H9 (cell line): ENCODE measurements around the gene TDO2. TPM values are rescaled to one million over a fixed set of nuclear protein-coding genes. Genes with fewer than 3 reads are reported as not detected.

ENCODE experiments used
- DNase-seq: peaks from one replicate; pipeline ENCODE4 v3.0.0-alpha.2; 2017
- H2AFZ ChIP-seq: one replicate; pipeline ENCODE4 v1.6.1; 2013; ENCODE audit warnings: mild to moderate bottlenecking, low read length, control low read depth, moderate library complexity
- H2AK5ac ChIP-seq: 2 replicates; pipeline ENCODE4 v1.6.1; 2013; ENCODE audit warnings: low read length, control low read depth, mixed read lengths; ENCODE audit not compliant: insufficient read length
- H2BK120ac ChIP-seq: one replicate; pipeline ENCODE4 v1.6.1; 2013; ENCODE audit warnings: low read depth, mild to moderate bottlenecking, low read length, control low read depth, inconsistent platforms; ENCODE audit not compliant: poor library complexity, severe bottlenecking
- H2BK12ac ChIP-seq: 2 replicates; pipeline ENCODE4 v1.6.1; 2013; ENCODE audit warnings: low read length, control low read depth, mixed read lengths, low read depth; ENCODE audit not compliant: insufficient read length
- H2BK15ac ChIP-seq: 2 replicates; pipeline ENCODE4 v1.6.1; 2013; ENCODE audit warnings: low read depth, low read length, control low read depth
- H2BK20ac ChIP-seq: one replicate; pipeline ENCODE4 v1.6.1; 2013; ENCODE audit warnings: low read depth, mild to moderate bottlenecking, low read length, control low read depth, inconsistent platforms; ENCODE audit not compliant: poor library complexity, severe bottlenecking
- H2BK5ac ChIP-seq: 2 replicates; pipeline ENCODE4 v1.6.1; 2013; ENCODE audit warnings: low read length, control low read depth, mixed read lengths; ENCODE audit not compliant: insufficient read length
- H3K14ac ChIP-seq: 2 replicates; pipeline ENCODE4 v1.6.1; 2013; ENCODE audit warnings: low read length, control low read depth; ENCODE audit not compliant: insufficient read depth
- H3K18ac ChIP-seq: 2 replicates; pipeline ENCODE4 v1.6.1; 2013; ENCODE audit warnings: low read depth, mild to moderate bottlenecking, mixed read lengths, low read length, control low read depth; ENCODE audit not compliant: insufficient read length
- H3K23ac ChIP-seq: 2 replicates; pipeline ENCODE4 v1.6.1; 2013; ENCODE audit warnings: low read length, control low read depth, mixed read lengths, low read depth; ENCODE audit not compliant: insufficient read length
- H3K23me2 ChIP-seq: 2 replicates; pipeline ENCODE4 v1.6.1; 2013; ENCODE audit warnings: low read depth, mild to moderate bottlenecking, mixed read lengths, low read length, control low read depth; ENCODE audit not compliant: insufficient read length, poor library complexity, severe bottlenecking
- H3K27ac ChIP-seq: 2 replicates; pipeline ENCODE4 v1.5.1; 2013; ENCODE audit warnings: low read length, control low read depth, mixed read lengths, low read depth; ENCODE audit not compliant: insufficient read length
- H3K27me3 ChIP-seq: 2 replicates; pipeline ENCODE4 v1.6.1; 2013; ENCODE audit warnings: low read length, control low read depth, inconsistent platforms; ENCODE audit not compliant: insufficient read depth
- H3K4ac ChIP-seq: 2 replicates; pipeline ENCODE4 v1.6.1; 2013; ENCODE audit warnings: low read depth, mild to moderate bottlenecking, control low read depth, inconsistent platforms, low read length, moderate library complexity
- H3K4me1 ChIP-seq: 2 replicates; pipeline ENCODE4 v1.6.1; 2013; ENCODE audit warnings: low read length, control low read depth, inconsistent platforms; ENCODE audit not compliant: insufficient read depth
- H3K4me2 ChIP-seq: 2 replicates; pipeline ENCODE4 v1.6.1; 2013; ENCODE audit warnings: low read length, control low read depth, mixed read lengths; ENCODE audit not compliant: insufficient read length, insufficient read depth
- H3K56ac ChIP-seq: 2 replicates; pipeline ENCODE4 v1.6.1; 2013; ENCODE audit warnings: low read depth, mild to moderate bottlenecking, mixed read lengths, low read length, control low read depth; ENCODE audit not compliant: insufficient read length
- H3K79me1 ChIP-seq: 2 replicates; pipeline ENCODE4 v1.6.1; 2013; ENCODE audit warnings: low read depth, mild to moderate bottlenecking, moderate library complexity, low read length, control low read depth, inconsistent platforms; ENCODE audit not compliant: insufficient read depth, poor library complexity, severe bottlenecking
- H3K79me2 ChIP-seq: 2 replicates; pipeline ENCODE4 v1.6.1; 2013; ENCODE audit warnings: low read length, control low read depth, inconsistent platforms; ENCODE audit not compliant: insufficient read depth
- H3K9ac ChIP-seq: 2 replicates; pipeline ENCODE4 v1.6.1; 2013; ENCODE audit warnings: low read length, control low read depth, mixed read lengths; ENCODE audit not compliant: insufficient read length; ENCODE audit errors: extremely low read depth
- H3K9me3 ChIP-seq: one replicate; pipeline ENCODE4 v1.6.1; 2013; ENCODE audit warnings: low read depth, low read length, inconsistent platforms; ENCODE audit not compliant: control insufficient read depth
- H3T11ph ChIP-seq: one replicate; pipeline ENCODE4 v1.6.1; 2013; ENCODE audit warnings: mild to moderate bottlenecking, low read length, control low read depth, inconsistent platforms
- H4K20me1 ChIP-seq: one replicate; pipeline ENCODE4 v1.6.1; 2013; ENCODE audit not compliant: control insufficient read depth, insufficient read length, insufficient read depth
- H4K5ac ChIP-seq: 2 replicates; pipeline ENCODE4 v1.6.1; 2013; ENCODE audit warnings: low read depth, mild to moderate bottlenecking, mixed read lengths, low read length, control low read depth; ENCODE audit not compliant: insufficient read length
- H4K8ac ChIP-seq: replicated peaks from 2 replicates; pipeline ENCODE4 v1.6.1; 2013; ENCODE audit warnings: low read length, control low read depth, mixed read lengths, low read depth; ENCODE audit not compliant: insufficient read length
- H4K91ac ChIP-seq: 2 replicates; pipeline ENCODE4 v1.6.1; 2013; ENCODE audit warnings: low read depth, mild to moderate bottlenecking, moderate library complexity, mixed read lengths, low read length, control low read depth; ENCODE audit not compliant: insufficient read length
- H3K27ac Mint-ChIP-seq, 3 experiments: 2 replicates in 2 of 3; 3 replicates in 1 of 3; pipeline ENCODE4 v1.8.0; 2020 to 2021; ENCODE audit warnings: mixed read lengths in 3 of 3, mild to moderate bottlenecking in 1 of 3, moderate library complexity in 1 of 3
- H3K27me3 Mint-ChIP-seq: 2 replicates; pipeline ENCODE4 v1.8.0; 2021; ENCODE audit warnings: low read depth, mild to moderate bottlenecking, moderate library complexity, mixed read lengths
- H3K36me3 Mint-ChIP-seq, 3 experiments: 2 replicates in 2 of 3; 3 replicates in 1 of 3; pipeline ENCODE4 v1.8.0; 2020 to 2021; ENCODE audit warnings: low read depth in 3 of 3, mixed read lengths in 3 of 3; ENCODE audit not compliant: insufficient read depth in 1 of 3
- H3K4me1 Mint-ChIP-seq, 2 experiments: 2 replicates each; pipeline ENCODE4 v1.8.0; 2020; ENCODE audit warnings: mixed read lengths in 2 of 2
- H3K4me3 Mint-ChIP-seq, 2 experiments: 2 replicates in 1 of 2; 3 replicates in 1 of 2; pipeline ENCODE4 v1.8.0; 2020 to 2021; ENCODE audit warnings: mild to moderate bottlenecking in 2 of 2, mixed read lengths in 2 of 2, moderate library complexity in 1 of 2
- H3K9me3 Mint-ChIP-seq, 2 experiments: 2 replicates in 1 of 2; 3 replicates in 1 of 2; pipeline ENCODE4 v1.8.0; 2020; ENCODE audit warnings: mild to moderate bottlenecking in 2 of 2, mixed read lengths in 2 of 2, moderate library complexity in 1 of 2
- CTCF ChIP-seq: fragments of 200-600 bp; sonication (generic); conservative IDR thresholded peaks from 3 replicates; pipeline ENCODE4 v1.8.0; 2021; ENCODE audit warnings: antibody characterized with exemption, mild to moderate bottlenecking
- WGBS: extraction: QIAGEN DNeasy Blood & Tissue Kit; methylation state at CpG from one replicate; pipeline ENCODE4 v1.1.7; 2013; ENCODE audit warnings: missing lambda C conversion rate, low lambda C conversion rate, mixed read lengths; ENCODE audit not compliant: insufficient read length; ENCODE audit errors: extremely low coverage; 5-methylcytosine and 5-hydroxymethylcytosine counted together
- total RNA-seq: library from RNA; stranded (reverse); gene quantifications from 2 replicates; pipeline ENCODE4 v1.2.1, GENCODE V29; 2021

Gene TDO2
- total RNA-seq, 1 experiment from 2014 or later = not detected

- no peaks in the 10 kb centered on the region for H3K79me1 ChIP-seq
- no peaks in the 10 kb centered on the region for H3K27me3 ChIP-seq
- H3K4me1 ChIP-seq = no peaks in the 10 kb centered on the region
- no peak overlapping the region for H2BK120ac ChIP-seq
- no peak overlapping the region for H3K23ac ChIP-seq
- H3K4me1 Mint-ChIP-seq = 0 out of 4 replicates have a peak, but pooled peaks cover 0 to 3% of the 10 kb centered on the region in 2 experiments
- H2BK12ac ChIP-seq = no peak overlapping the region
- no peak overlapping the region for H3K56ac ChIP-seq
- H3K36me3 Mint-ChIP-seq = no peaks in the 10 kb centered on the region
- H2AFZ ChIP-seq = no peak overlapping the region
- no peak overlapping the region for H3K18ac ChIP-seq
- no CpG with 5 or more reads among the region's 1 CpG for WGBS
- TF ChIP-seq CTCF = no peak
- no peak overlapping the region for H3K14ac ChIP-seq
- H3K4me3 Mint-ChIP-seq = no peak overlapping the region
- H3K4ac ChIP-seq = no peak overlapping the region
- no peak overlapping the region for H3K9ac ChIP-seq
- no peaks in the 10 kb centered on the region for H3K23me2 ChIP-seq
- no peak overlapping the region for H3K27ac ChIP-seq
- H2BK15ac ChIP-seq = no peak overlapping the region
- no peak overlapping the region for H2BK20ac ChIP-seq
- H4K91ac ChIP-seq = no peak overlapping the region
- H4K5ac ChIP-seq = no peak overlapping the region
- H3K27ac Mint-ChIP-seq = no peak overlapping the region
- no peak overlapping the region for H4K8ac ChIP-seq
- H4K20me1 ChIP-seq = no peaks in the 10 kb centered on the region
- H2AK5ac ChIP-seq = no peak overlapping the region
- DNase-seq = no peak
- H3K9me3 ChIP-seq = no peaks in the 10 kb centered on the region
- H2BK5ac ChIP-seq = no peak overlapping the region
- H3K9me3 Mint-ChIP-seq = no peaks in the 10 kb centered on the region
- H3K4me2 ChIP-seq = no peak overlapping the region
- no peak overlapping the region for H3T11ph ChIP-seq
- H3K79me2 ChIP-seq = no peaks in the 10 kb centered on the region
- H3K27me3 Mint-ChIP-seq = no peaks in the 10 kb centered on the region; the same call in 1 of the 2 replicates
These were observed 45.0 kb downstream of the TDO2 start for GRCh38 chr4:155948541-155948940.
